Calu3 (cell line): ENCODE measurements around the gene PTPN11. TPM values are rescaled to one million over a fixed set of nuclear protein-coding genes. Genes with fewer than 3 reads are reported as not detected.
"Not testable (repeated sequence)": the region's sequence is repeated elsewhere in the genome, so short reads cannot be mapped to it uniquely, and the experiment has no call there.

Experiments
- BruUV-seq: library from RNA; stranded (reverse); fragments of 400-500 nt; replicated peaks from 2 replicates; lab custom pipeline; 2021; lab: Mats Ljungman, UMichigan
- CTCF ChIA-PET: fragments of 300-600 bp; sonication (Branson Sonifier 250); formaldehyde crosslinking; loops from one replicate; lab custom pipeline; 2022; ENCODE audit warnings: antibody characterized with exemption; lab: Charles Lee
- DNase-seq: peaks from one replicate; pipeline ENCODE4 v3.0.0; 2022
- H3K27ac Mint-ChIP-seq: one replicate; pipeline ENCODE4 v1.8.0; 2022; ENCODE audit warnings: mixed read lengths; ENCODE audit not compliant: unreplicated experiment
- H3K27me3 Mint-ChIP-seq: one replicate; pipeline ENCODE4 v1.8.0; 2022; ENCODE audit warnings: mixed read lengths; ENCODE audit not compliant: unreplicated experiment
- H3K36me3 Mint-ChIP-seq: one replicate; pipeline ENCODE4 v1.8.0; 2022; ENCODE audit warnings: mild to moderate bottlenecking, moderate library complexity, mixed read lengths; ENCODE audit not compliant: insufficient read depth, unreplicated experiment
- H3K4me1 Mint-ChIP-seq: one replicate; pipeline ENCODE4 v1.8.0; 2022; ENCODE audit warnings: mild to moderate bottlenecking, low read depth, mixed read lengths; ENCODE audit not compliant: unreplicated experiment
- H3K4me3 Mint-ChIP-seq: one replicate; pipeline ENCODE4 v1.8.0; 2022; ENCODE audit warnings: mild to moderate bottlenecking, low read depth, moderate library complexity, mixed read lengths; ENCODE audit not compliant: unreplicated experiment
- H3K9me3 Mint-ChIP-seq: one replicate; pipeline ENCODE4 v1.8.0; 2022; ENCODE audit warnings: low read depth, mixed read lengths; ENCODE audit not compliant: unreplicated experiment
- intact Hi-C: fragments of 100-400 bp; cut with micrococcal nuclease; formaldehyde crosslinking; loops from one replicate; pipeline ENCODE4 v1.10.0; 2022; ENCODE audit not compliant: unreplicated experiment
- total RNA-seq: library from RNA; stranded (reverse); gene quantifications from 2 replicates; pipeline ENCODE4 v1.2.3, GENCODE V29; 2022
- TF ChIP-seq, protein P1 (sequence below): fragments of 200-600 bp; IDR thresholded peaks from one replicate; pipeline ENCODE4 v1.8.0; 2022; ENCODE audit warnings: antibody characterized with exemption; ENCODE audit not compliant: unreplicated experiment

The PTPN11 gene
- total RNA-seq, 1 experiment from 2014 or later = 174 TPM

- TF ChIP-seq, protein P1, sequence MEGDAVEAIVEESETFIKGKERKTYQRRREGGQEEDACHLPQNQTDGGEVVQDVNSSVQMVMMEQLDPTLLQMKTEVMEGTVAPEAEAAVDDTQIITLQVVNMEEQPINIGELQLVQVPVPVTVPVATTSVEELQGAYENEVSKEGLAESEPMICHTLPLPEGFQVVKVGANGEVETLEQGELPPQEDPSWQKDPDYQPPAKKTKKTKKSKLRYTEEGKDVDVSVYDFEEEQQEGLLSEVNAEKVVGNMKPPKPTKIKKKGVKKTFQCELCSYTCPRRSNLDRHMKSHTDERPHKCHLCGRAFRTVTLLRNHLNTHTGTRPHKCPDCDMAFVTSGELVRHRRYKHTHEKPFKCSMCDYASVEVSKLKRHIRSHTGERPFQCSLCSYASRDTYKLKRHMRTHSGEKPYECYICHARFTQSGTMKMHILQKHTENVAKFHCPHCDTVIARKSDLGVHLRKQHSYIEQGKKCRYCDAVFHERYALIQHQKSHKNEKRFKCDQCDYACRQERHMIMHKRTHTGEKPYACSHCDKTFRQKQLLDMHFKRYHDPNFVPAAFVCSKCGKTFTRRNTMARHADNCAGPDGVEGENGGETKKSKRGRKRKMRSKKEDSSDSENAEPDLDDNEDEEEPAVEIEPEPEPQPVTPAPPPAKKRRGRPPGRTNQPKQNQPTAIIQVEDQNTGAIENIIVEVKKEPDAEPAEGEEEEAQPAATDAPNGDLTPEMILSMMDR = no peak
- CTCF ChIA-PET = no interaction called here
- no peak for DNase-seq
- no TSS peak for BruUV-seq
- Mint-ChIP-seq H3K4me1 (peaks cover 8% of the 10 kb centered on the region), H3K36me3 (peaks cover 49% of the 10 kb centered on the region), H3K4me3 (no peak overlapping the region), H3K27me3 (no peaks in the 10 kb centered on the region), H3K27ac (no peak overlapping the region), H3K9me3 (no peaks in the 10 kb centered on the region)
- intact Hi-C loops = no loop called here
Measured at GRCh38 chr12:112456029-112456428, 37.3 kb downstream of the PTPN11 start.

- DNase-seq, H3K27me3 Mint-ChIP-seq, H3K4me3 Mint-ChIP-seq, H3K9me3 Mint-ChIP-seq, intact Hi-C loops, CTCF ChIA-PET, H3K4me1 Mint-ChIP-seq, BruUV-seq, H3K27ac Mint-ChIP-seq: not testable (repeated sequence)
- peaks cover 54% of the 10 kb centered on the region for H3K36me3 Mint-ChIP-seq
Measured at GRCh38 chr12:112457142-112457541, 38.4 kb downstream of the PTPN11 start.

GRCh38 chr12:112458330-112458729 is 39.6 kb downstream of the PTPN11 start:
- H3K36me3 Mint-ChIP-seq = peaks cover 54% of the 10 kb centered on the region
- peak overlapping the region; percentile 60 for H3K27ac Mint-ChIP-seq
- H3K4me3 Mint-ChIP-seq = no peak overlapping the region
- no peaks in the 10 kb centered on the region for H3K9me3 Mint-ChIP-seq
- peaks cover 8% of the 10 kb centered on the region for H3K4me1 Mint-ChIP-seq
- CTCF ChIA-PET = no interaction called here
- H3K27me3 Mint-ChIP-seq = no peaks in the 10 kb centered on the region
- TF ChIP-seq, protein P1 = no peak
- peak; percentile 23 for DNase-seq
- intact Hi-C loops = no loop called here
- no TSS peak for BruUV-seq

GRCh38 chr12:112458751-112459150 is 40.0 kb downstream of the PTPN11 start:
- intact Hi-C loops = no loop called here
- peak overlapping the region; percentile 60 for H3K27ac Mint-ChIP-seq
- CTCF ChIA-PET = interaction anchor here (0.6 kb wide), 1 partner anchor 728 kb away, joined by 4 read pairs; no protein-coding TSS in a partner anchor
- no peaks in the 10 kb centered on the region for H3K27me3 Mint-ChIP-seq
- H3K9me3 Mint-ChIP-seq = no peaks in the 10 kb centered on the region
- H3K36me3 Mint-ChIP-seq = peaks cover 54% of the 10 kb centered on the region
- no peak for DNase-seq
- TF ChIP-seq, protein P1 = no peak
- no peak overlapping the region for H3K4me3 Mint-ChIP-seq
- H3K4me1 Mint-ChIP-seq = peaks cover 8% of the 10 kb centered on the region
- BruUV-seq = no TSS peak

DNA sequence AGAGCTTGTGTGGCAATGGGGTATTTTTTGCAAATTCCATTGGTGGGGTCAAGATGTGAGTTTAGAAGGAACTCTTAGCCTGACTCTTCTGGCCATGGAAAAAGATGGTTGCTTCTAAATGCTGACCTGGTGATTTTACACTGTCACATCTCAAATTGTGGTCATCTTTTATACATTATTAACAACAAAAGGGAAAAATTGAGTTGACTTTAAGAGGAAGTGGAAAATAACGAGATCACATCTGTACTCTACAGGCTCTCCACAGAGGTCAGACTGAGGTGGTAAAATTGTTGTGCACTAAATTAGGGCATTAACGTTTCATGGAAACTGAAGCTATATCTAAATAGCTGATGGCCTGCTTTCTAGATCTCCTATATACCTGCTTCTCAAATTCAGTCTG is 44.7 kb downstream of the PTPN11 start:
- CTCF ChIA-PET = interaction anchor here (0.6 kb wide), 1 partner anchor 57 kb away, joined by 3 read pairs; no protein-coding TSS in a partner anchor
- BruUV-seq = no TSS peak
- Mint-ChIP-seq H3K27me3 (no peaks in the 10 kb centered on the region), H3K36me3 (peaks cover 11% of the 10 kb centered on the region), H3K9me3 (no peaks in the 10 kb centered on the region), H3K27ac (no peak overlapping the region), H3K4me3 (no peak overlapping the region), H3K4me1 (peaks cover 14% of the 10 kb centered on the region)
- TF ChIP-seq, protein P1 = no peak
- intact Hi-C loops = no loop called here
- DNase-seq = no peak
